Heart right ventricle (tissue), 16 donors: Measurements from ENCODE around the gene OPN1MW3. TPM values are rescaled to one million over a fixed set of nuclear protein-coding genes. Genes with fewer than 3 reads are reported as not detected.
"Not testable (repeated sequence)": the region's sequence is repeated elsewhere in the genome, so short reads cannot be mapped to it uniquely, and the experiment has no call there.

ENCODE experiments used
- ATAC-seq, 8 donors: fragments of 200-7000 bp; cut with Tn5 transposase; one replicate each; pipeline ENCODE4 v1.9.1; 2020; ENCODE audit warnings: mild to moderate bottlenecking in 8 of 8, moderate library complexity in 8 of 8, moderate number of reproducible peaks in 1 of 8
- DNase-seq, 2 donors: peaks; one replicate each; pipeline ENCODE4 v3.0.0-alpha.2; 2020
- H3K27ac ChIP-seq, 10 donors: fragments of 200-600 bp; sonication (generic) in 2 of 10; one replicate each; pipeline versions ENCODE4 v1.5.0 to v1.8.0; 2020 to 2022; ENCODE audit warnings: mild to moderate bottlenecking in 3 of 10
- H3K27me3 ChIP-seq, 7 donors: fragments of 200-600 bp; one replicate each; pipeline ENCODE4 v1.8.0; 2021 to 2022; ENCODE audit warnings: mild to moderate bottlenecking in 2 of 7
- H3K36me3 ChIP-seq, 9 donors: fragments of 200-600 bp; sonication (generic) in 1 of 9; one replicate each; pipeline versions ENCODE4 v1.5.0 to v1.8.0; 2020 to 2022; ENCODE audit warnings: mild to moderate bottlenecking in 2 of 9
- H3K4me1 ChIP-seq, 9 donors: fragments of 200-600 bp; sonication (generic) in 1 of 9; one replicate each; pipeline versions ENCODE4 v1.5.0 to v1.8.0; 2020 to 2022; ENCODE audit warnings: mild to moderate bottlenecking in 4 of 9
- H3K4me3 ChIP-seq, 10 donors: fragments of 200-600 bp; sonication (generic) in 2 of 10; one replicate each; pipeline versions ENCODE4 v1.5.0 to v1.8.0; 2020 to 2022; ENCODE audit warnings: mild to moderate bottlenecking in 7 of 10, moderate library complexity in 2 of 10
- H3K9me3 ChIP-seq, 11 donors: fragments of 200-600 bp in 10 of 11; sonication (generic) in 2 of 11; one replicate each; pipeline versions ENCODE4 v1.5.0 to v1.8.0; 2013 to 2022; ENCODE audit warnings: mild to moderate bottlenecking in 2 of 11, control low read depth in 1 of 11, moderate library complexity in 1 of 11
- WGBS, 2 donors: extraction: QIAGEN DNeasy Blood & Tissue Kit; methylation state at CpG; one replicate each; pipeline ENCODE4 v1.1.7; 2013; ENCODE audit warnings: inconsistent platforms in 1 of 2; 5-methylcytosine and 5-hydroxymethylcytosine counted together
- intact Hi-C, 10 donors: fragments of 100-400 bp; cut with DNase I; formaldehyde crosslinking; loops; one replicate each; pipeline versions ENCODE4 v1.11.1 to v1.14.2; 2022
- polyA plus RNA-seq, 2 donors: library from polyadenylated mRNA; stranded (reverse); fragments of 200-250 nt; gene quantifications; one replicate each; pipeline ENCODE4 v1.2.3, GENCODE V29; 2013
- total RNA-seq, 10 donors: library from RNA; stranded (reverse); fragmentation: NEBNext Ultra II Directional in 3 of 10; extraction: Animal tissue kit (Norgen Biotek cat#: 25700) in 3 of 10; gene quantifications; one replicate each; pipeline versions ENCODE4 v1.2.1 to v1.2.4, GENCODE V29; 2021 to 2023
- donor health status: Arrhythmogenic right ventricular cardiomyopathy.
- donor health status: ischemic (EF 13 %, LVEDD 7.1; RV severe dilation, severe dysfunction).
- donor health status: healthy with polysubstance abuse.
- donor health status: DM: no; HTN: yes; CAD: no.
- donor health status: DM: no; HTN: no; CAD: no.
- donor health status: ischemic (EF 25% LVEDD 6.9; RV normal size, moderate dysfunction).
- donor health status: ischemic (EF 25% LVEDD 5.7; RV mildly dilated, moderate dysfunction).
- donor health status: healthy.
- donor health status: DM: yes; HTN: yes; CAD: no.
- donor health status: Ischemic cardiomyopathy.
- donor health status: ischemic (EF 35%, LVEDD 5.7; RV mildly dilated, moderate dysfunction).
- donor health status: nonischemic (EF 11% LVEDD 7.7; RV severe dilation, severe dysfunction).
- donor health status: DM: yes; HTN: yes; CAD: no.
- donor health status: PGD.
- donor health status: ischemic (EF 29% LVEDD 5.4; RV normal size, mild dysfunction).
- donor health status: nonischemic (EF 23%, LVEDD 6.1; RV moderate dilation, normal function).

OPN1MW3 gene
- total and polyA plus RNA-seq, 12 donors, result not detected

DNA sequence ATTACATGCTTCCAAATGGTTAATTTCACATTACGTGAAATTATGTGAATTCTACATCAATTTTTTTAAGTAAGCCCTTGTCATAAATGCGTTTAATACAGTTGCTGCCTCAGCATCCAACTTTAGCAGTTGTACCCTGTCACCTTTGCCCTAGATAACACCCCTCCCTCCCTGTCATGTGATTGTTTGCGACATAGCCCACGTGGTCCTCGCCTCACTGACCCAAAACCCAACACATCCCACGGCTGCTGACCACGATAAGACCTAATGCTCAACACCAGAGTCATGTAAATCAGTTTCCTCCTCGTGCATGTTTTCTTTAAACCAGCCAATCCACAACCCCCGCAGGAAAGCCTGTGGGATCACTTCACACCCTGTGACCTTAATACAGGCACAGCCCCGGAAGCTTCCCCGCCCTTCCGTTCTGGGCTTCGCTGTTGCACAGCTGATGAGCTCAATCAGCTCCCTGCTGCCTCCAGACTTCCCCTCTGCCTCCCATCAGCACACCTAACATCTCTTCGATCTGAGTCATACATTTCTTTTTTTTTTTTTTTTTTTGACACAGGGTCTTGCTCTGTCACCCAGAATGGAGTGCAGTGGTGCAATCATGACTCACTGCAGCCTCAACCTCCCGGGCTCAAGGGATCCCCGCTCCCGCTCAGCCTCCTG lies 9.9 kb upstream of the OPN1MW3 start:
- WGBS, 2 donors, result no CpG with 5 or more reads among the region's 17 CpGs
- H3K27me3 ChIP-seq, result not testable (repeated sequence)

DNA sequence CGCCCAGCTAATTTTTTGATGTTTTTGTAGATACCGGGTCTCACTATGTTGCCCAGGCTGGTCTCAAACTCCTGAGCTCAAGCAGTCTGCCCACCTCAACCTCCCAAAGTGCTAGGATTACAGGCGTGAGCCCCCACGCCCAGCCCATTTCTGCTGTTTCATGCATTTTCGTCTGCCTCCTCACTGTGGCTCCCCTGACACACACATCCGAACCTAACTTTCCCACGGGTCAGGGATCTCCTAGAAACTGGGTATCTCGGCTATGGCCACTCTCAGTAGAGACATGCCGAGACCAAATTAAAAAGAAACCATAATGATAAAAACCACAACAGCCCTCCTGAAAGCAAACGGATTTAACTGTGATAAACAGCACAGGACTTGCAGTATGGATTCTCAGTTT lies 9.3 kb upstream of the OPN1MW3 start:
- H3K27ac ChIP-seq, H3K9me3 ChIP-seq, intact Hi-C loops, H3K4me3 ChIP-seq, H3K27me3 ChIP-seq, H3K36me3 ChIP-seq, H3K4me1 ChIP-seq, DNase-seq: not testable (repeated sequence)
- no CpG with 5 or more reads among the region's 10 CpGs for WGBS, 2 donors
- ATAC-seq, result peak in 2 of 8 donors; percentile 12 to 27

More for the DNA sequence above, 9.9 kb upstream of the OPN1MW3 start:
- H3K4me1 ChIP-seq, H3K36me3 ChIP-seq, H3K9me3 ChIP-seq, DNase-seq, intact Hi-C loops, H3K27ac ChIP-seq, H3K4me3 ChIP-seq: not testable (repeated sequence)
- ATAC-seq, result peak; percentile 91 to 98 (median 96)

DNA sequence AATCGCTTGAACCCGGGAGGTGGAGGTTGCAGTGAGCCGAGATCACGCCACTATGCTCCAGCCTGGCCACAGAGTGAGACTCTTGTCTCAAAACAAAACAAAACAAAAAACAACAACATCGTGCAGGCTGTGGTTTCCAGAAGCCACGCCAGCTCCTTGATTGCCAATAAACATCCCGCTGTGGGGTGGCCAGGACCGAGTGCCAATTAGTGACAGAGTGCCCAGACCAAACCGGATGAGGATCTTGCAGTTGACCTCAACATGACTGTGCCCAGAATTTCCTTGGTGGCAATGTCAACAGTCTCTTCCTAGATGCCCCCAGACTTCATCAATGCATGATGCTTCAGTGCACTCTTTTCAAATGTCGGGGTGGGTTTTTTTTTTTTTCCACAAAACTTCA lies 1.3 kb downstream of the OPN1MW3 start:
- H3K4me1 ChIP-seq, H3K9me3 ChIP-seq, intact Hi-C loops, H3K4me3 ChIP-seq, DNase-seq, H3K36me3 ChIP-seq, H3K27ac ChIP-seq, ATAC-seq, H3K27me3 ChIP-seq: not testable (repeated sequence)
- WGBS, 2 donors, result no CpG with 5 or more reads among the region's 10 CpGs

DNA sequence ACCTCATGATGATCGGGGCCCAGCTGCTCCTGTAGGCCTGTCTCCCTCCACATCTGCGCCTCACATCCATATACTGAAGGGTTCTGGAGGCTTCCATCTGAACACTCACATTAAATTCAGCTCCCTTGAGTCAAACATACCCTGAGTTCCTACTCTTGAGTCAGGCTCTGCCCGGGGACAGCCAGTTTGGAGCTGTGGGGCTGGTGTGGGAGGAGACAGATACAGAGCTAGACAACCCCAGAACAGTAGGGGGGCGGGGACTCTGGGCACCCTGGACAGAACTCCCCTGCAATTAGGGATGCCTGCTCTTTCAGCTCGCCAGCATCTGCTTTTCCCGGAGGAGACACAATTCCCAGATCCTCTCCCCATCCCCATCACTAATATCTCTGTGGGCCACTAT lies 5.7 kb downstream of the OPN1MW3 start:
- no CpG with 5 or more reads among the region's 6 CpGs for WGBS, 2 donors
- H3K9me3 ChIP-seq, H3K27ac ChIP-seq, H3K4me3 ChIP-seq, H3K36me3 ChIP-seq, H3K27me3 ChIP-seq, ATAC-seq, H3K4me1 ChIP-seq, DNase-seq, intact Hi-C loops: not testable (repeated sequence)

DNA sequence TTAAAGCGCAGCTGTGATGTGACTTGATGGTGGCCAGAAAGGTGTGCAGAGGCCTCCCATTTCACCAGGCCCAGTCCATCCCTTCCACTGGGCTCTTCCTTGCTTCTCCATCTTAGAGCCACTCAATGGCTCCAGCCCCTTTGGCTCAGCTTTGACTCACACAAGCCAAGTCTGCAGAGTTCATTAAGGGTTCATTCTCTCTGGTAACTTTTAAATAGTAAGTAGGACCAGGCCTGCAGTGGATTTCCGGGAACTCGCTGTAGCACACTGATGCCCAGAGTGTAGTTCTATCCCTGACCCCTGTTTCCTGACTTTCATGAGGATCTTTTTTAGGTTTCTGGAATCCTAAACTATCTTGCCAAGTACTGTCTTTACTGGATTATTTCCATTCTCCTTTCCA lies 11.9 kb downstream of the OPN1MW3 start:
- intact Hi-C loops, H3K4me1 ChIP-seq, H3K27me3 ChIP-seq, DNase-seq, H3K36me3 ChIP-seq, H3K27ac ChIP-seq, H3K4me3 ChIP-seq, H3K9me3 ChIP-seq: not testable (repeated sequence)
- ATAC-seq, result peak in 5 of 8 donors; percentile 61 to 82 (median 80)
- no CpG with 5 or more reads among the region's 3 CpGs for WGBS, 2 donors

DNA sequence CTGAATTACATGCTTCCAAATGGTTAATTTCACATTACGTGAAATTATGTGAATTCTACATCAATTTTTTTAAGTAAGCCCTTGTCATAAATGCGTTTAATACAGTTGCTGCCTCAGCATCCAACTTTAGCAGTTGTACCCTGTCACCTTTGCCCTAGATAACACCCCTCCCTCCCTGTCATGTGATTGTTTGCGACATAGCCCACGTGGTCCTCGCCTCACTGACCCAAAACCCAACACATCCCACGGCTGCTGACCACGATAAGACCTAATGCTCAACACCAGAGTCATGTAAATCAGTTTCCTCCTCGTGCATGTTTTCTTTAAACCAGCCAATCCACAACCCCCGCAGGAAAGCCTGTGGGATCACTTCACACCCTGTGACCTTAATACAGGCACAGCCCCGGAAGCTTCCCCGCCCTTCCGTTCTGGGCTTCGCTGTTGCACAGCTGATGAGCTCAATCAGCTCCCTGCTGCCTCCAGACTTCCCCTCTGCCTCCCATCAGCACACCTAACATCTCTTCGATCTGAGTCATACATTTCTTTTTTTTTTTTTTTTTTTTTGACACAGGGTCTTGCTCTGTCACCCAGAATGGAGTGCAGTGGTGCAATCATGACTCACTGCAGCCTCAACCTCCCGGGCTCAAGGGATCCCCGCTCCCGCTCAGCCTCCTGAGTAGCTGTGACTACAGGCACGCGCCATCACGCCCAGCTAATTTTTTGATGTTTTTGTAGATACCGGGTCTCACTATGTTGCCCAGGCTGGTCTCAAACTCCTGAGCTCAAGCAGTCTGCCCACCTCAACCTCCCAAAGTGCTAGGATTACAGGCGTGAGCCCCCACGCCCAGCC lies 27.3 kb downstream of the OPN1MW3 start:
- ATAC-seq, result peak; percentile 91 to 98 (median 96)
- WGBS, 2 donors, result no CpG with 5 or more reads among the region's 23 CpGs
- H3K4me1 ChIP-seq, H3K9me3 ChIP-seq, H3K4me3 ChIP-seq, intact Hi-C loops, H3K27ac ChIP-seq, DNase-seq, H3K27me3 ChIP-seq, H3K36me3 ChIP-seq: not testable (repeated sequence)

DNA sequence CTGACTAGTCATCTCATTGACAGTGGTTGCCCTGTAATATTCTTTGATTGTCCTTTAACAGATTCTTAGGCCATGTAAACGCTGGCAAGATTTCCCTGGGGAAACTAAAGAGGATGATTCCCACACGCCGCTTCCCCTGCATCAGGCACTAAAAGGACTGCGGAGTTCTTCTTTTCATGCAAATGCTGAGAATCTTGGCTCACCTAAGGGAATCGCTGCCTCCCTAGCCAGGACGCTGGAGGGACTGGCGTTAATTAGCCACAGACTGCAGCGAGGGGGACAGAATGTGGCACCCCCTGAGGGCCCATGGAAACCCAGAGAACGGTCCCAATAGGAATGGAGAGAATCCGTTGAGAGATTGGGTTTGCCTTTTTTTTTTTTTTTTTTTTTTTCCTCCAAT lies 29.0 kb downstream of the OPN1MW3 start:
- not testable (repeated sequence) for H3K4me3 ChIP-seq

More for the DNA sequence above, 29.0 kb downstream of the OPN1MW3 start:
- H3K9me3 ChIP-seq, H3K36me3 ChIP-seq, DNase-seq, intact Hi-C loops, H3K27ac ChIP-seq, H3K27me3 ChIP-seq, H3K4me1 ChIP-seq, ATAC-seq: not testable (repeated sequence)
- no CpG with 5 or more reads among the region's 10 CpGs for WGBS, 2 donors
